Measurements from ENCODE around the gene KIRREL3.

KIRREL3 gene

GRCh38 chr11:126723665-126724045, 276.9 kb downstream of the KIRREL3 start:
- H3K27ac ChIP-seq: no peak overlapping the region; the same call in 1 of the 2 replicates
- TF ChIP-seq, protein P1, sequence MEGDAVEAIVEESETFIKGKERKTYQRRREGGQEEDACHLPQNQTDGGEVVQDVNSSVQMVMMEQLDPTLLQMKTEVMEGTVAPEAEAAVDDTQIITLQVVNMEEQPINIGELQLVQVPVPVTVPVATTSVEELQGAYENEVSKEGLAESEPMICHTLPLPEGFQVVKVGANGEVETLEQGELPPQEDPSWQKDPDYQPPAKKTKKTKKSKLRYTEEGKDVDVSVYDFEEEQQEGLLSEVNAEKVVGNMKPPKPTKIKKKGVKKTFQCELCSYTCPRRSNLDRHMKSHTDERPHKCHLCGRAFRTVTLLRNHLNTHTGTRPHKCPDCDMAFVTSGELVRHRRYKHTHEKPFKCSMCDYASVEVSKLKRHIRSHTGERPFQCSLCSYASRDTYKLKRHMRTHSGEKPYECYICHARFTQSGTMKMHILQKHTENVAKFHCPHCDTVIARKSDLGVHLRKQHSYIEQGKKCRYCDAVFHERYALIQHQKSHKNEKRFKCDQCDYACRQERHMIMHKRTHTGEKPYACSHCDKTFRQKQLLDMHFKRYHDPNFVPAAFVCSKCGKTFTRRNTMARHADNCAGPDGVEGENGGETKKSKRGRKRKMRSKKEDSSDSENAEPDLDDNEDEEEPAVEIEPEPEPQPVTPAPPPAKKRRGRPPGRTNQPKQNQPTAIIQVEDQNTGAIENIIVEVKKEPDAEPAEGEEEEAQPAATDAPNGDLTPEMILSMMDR (conservative IDR thresholded peaks at IDR 0.05): no peak

GRCh38 chr11:126722956-126723664, 277.5 kb downstream of the KIRREL3 start:
- H3K27ac ChIP-seq: no peak overlapping the region
- TF ChIP-seq, protein P1 (conservative IDR thresholded peaks at IDR 0.05): no peak

GRCh38 chr11:126722006-126722736, 278.4 kb downstream of the KIRREL3 start:
- TF ChIP-seq, protein P1 (conservative IDR thresholded peaks at IDR 0.05): no peak
- no peak overlapping the region for H3K27ac ChIP-seq

- TF ChIP-seq, protein P1 (conservative IDR thresholded peaks at IDR 0.05): no peak
- H3K27ac ChIP-seq: no peak overlapping the region
Observed at GRCh38 chr11:126720539-126721235, 279.9 kb downstream of the KIRREL3 start.

GRCh38 chr11:126719740-126720139, 280.8 kb downstream of the KIRREL3 start:
- TF ChIP-seq, protein P1 (conservative IDR thresholded peaks at IDR 0.05): no peak
- no peak overlapping the region for H3K27ac ChIP-seq

GRCh38 chr11:126718276-126718675, 282.3 kb downstream of the KIRREL3 start:
- TF ChIP-seq, protein P1 (conservative IDR thresholded peaks at IDR 0.05): no peak
- H3K27ac ChIP-seq: no peak overlapping the region

DNA sequence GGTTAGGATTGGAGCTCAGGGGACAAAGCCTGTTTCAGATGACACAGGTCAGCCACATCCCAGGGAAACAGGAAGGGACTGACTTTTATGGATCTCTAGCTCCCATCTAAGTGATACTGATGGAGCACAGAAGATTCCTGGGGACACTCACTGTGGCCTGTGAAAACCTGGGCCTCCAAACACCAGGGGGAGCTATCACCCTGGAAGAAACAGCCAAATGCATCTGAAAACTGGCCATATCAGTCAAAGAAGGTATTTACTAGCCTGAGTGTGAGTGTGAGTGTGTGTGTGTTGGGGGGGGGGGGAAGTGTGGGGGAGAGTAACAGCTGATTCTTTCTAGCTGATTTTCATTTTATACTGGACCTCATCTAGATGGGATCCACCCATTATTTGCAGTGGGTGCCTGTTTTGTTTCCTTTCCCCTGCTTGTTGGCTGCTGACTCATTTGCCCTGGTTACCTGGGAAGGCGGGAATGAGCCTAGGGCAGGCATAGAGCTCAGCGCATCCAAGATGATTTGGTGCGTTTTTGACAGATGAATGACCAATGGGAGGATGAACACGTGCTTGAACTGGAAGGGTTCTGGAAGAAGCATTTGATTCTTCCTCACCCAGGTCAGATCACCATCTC, 284.0 kb downstream of the KIRREL3 start:
- H3K27ac ChIP-seq: no peak overlapping the region
- TF ChIP-seq, protein P1 (conservative IDR thresholded peaks at IDR 0.05): peak; percentile 84
